Suprapubic skin (tissue), 4 donors: ENCODE results near the gene ECM1.

Source experiments
- POLR2A ChIP-seq, 2 donors: fragments of 450-650 bp; IDR thresholded peaks; one replicate each; pipeline ENCODE4 v1.6.1; 2017; ENCODE audit warnings: antibody characterized with exemption in 2 of 2, mild to moderate bottlenecking in 2 of 2, moderate library complexity in 2 of 2
- POLR2AphosphoS5 ChIP-seq, 3 donors: sonication (generic); formaldehyde crosslinking; IDR thresholded peaks; one replicate each; pipeline ENCODE4 v1.6.1; 2017; ENCODE audit warnings: antibody characterized with exemption in 3 of 3

- no peak for TF ChIP-seq POLR2A (IDR thresholded peaks at IDR 0.05)
- TF ChIP-seq POLR2AphosphoS5 (IDR thresholded peaks at IDR 0.05): no peak
Measured at GRCh38 chr1:150558303-150558704, 50.4 kb downstream of the ECM1 start.
